ENCODE results near the gene STK32C.
"Not testable (repeated sequence)": the region's sequence is repeated elsewhere in the genome, so short reads cannot be mapped to it uniquely, and the experiment has no call there.

STK32C gene

DNA sequence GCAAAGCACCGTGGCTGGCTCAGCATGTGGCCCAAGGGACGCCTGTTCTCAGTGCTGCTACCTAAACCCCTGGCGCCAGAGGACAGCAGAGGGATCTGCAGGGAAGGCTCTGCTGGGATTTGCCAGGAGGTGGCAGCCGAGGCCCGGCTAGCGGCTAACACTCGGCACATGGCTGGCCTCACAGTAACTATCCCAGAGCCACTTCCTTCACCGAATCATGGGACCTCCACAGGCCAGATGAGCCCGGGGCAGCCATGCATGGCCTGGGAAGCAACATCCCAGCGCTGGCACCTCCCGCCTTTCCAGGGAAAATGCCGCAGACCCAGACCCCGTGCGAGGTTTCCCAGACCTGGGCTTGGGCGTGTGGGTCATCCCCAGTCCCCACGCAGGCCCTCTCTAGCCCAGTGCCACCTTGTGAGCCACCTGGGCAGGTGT is 84.6 kb downstream of the STK32C start:
- H3K4me3 ChIP-seq (ENCODE audit: low read depth, low read length): no peak overlapping the region
- TF ChIP-seq, protein P1, sequence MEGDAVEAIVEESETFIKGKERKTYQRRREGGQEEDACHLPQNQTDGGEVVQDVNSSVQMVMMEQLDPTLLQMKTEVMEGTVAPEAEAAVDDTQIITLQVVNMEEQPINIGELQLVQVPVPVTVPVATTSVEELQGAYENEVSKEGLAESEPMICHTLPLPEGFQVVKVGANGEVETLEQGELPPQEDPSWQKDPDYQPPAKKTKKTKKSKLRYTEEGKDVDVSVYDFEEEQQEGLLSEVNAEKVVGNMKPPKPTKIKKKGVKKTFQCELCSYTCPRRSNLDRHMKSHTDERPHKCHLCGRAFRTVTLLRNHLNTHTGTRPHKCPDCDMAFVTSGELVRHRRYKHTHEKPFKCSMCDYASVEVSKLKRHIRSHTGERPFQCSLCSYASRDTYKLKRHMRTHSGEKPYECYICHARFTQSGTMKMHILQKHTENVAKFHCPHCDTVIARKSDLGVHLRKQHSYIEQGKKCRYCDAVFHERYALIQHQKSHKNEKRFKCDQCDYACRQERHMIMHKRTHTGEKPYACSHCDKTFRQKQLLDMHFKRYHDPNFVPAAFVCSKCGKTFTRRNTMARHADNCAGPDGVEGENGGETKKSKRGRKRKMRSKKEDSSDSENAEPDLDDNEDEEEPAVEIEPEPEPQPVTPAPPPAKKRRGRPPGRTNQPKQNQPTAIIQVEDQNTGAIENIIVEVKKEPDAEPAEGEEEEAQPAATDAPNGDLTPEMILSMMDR (IDR thresholded peaks at IDR 0.05; ENCODE audit: insufficient read depth, low read depth, low read length, missing control alignments): peak; percentile 85
- peak; percentile 76 for DNase-seq (ENCODE audit: low read depth)

DNA sequence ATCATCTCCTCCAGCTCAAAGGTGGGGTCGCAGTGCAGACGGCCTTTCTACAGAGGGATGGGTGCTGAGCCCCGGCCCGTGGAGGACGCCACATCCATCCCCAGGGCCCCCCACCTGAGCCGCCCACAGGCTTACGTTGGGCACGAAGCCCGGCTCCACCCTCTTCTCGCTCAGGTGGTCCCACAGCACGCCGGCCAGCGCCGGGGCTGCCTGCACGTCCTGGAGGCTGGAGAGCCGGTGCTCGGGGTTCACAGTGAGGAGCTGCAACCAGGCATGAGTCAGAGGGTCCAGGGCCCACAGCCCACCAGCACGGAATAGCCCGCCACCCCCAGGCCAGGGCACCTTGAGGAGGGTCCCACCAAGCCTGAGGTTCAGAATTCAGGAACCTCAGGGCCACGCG is 85.0 kb downstream of the STK32C start:
- no peak for DNase-seq (ENCODE audit: low read depth)
- TF ChIP-seq, protein P1 (IDR thresholded peaks at IDR 0.05; ENCODE audit: insufficient read depth, low read depth, low read length, missing control alignments): no peak
- H3K4me3 ChIP-seq (ENCODE audit: low read depth, low read length): no peak overlapping the region

- H3K4me3 ChIP-seq (ENCODE audit: low read depth, low read length); DNase-seq (ENCODE audit: low read depth): not testable (repeated sequence)
Measured at GRCh38 chr10:132220996-132221395, 86.8 kb downstream of the STK32C start.

DNA sequence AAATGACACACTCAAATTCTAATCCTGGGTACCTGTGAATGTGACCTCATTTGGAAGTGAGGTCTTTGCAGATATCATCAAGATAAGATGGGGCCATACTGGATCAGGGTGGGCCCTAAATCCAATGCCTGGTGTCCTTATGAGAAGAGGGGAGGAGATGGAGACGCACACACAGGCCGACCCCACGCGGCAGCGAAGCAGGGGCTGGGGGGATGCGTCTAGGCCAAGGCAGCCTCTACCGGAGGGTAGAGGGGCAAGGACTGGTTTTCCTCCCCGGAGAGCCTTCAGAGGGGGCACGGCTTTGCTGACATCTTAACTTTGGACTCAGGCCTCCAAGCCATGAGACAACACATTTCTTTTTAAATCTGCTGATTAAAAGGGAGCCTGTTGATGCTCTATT is 87.7 kb downstream of the STK32C start:
- no peak overlapping the region for H3K4me3 ChIP-seq (ENCODE audit: low read depth, low read length)
- DNase-seq (ENCODE audit: low read depth): no peak
- TF ChIP-seq, protein P1 (IDR thresholded peaks at IDR 0.05; ENCODE audit: insufficient read depth, low read depth, low read length, missing control alignments): no peak

DNA sequence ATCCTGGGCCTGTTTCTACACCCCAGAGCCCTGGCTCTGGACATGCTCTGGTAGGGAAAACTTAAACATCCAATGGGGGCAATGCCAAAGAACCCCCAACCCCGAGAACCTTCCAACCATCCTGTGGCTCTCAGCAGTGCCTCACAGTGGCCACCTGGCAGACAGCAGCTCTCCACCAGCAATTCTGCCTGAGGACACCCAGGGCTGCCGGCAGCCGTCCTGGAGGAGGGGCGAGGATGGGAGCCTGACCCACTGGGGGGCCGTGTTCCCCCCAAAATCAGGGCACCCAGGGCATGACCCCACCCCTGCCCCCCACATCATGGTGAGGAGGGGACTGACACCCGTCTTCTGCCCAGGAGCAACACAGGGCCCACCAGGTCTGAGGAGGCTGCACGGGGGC is 88.3 kb downstream of the STK32C start:
- DNase-seq (ENCODE audit: low read depth): no peak
- TF ChIP-seq, protein P1 (IDR thresholded peaks at IDR 0.05; ENCODE audit: insufficient read depth, low read depth, low read length, missing control alignments): peak; percentile 7
- no peak overlapping the region for H3K4me3 ChIP-seq (ENCODE audit: low read depth, low read length)

- DNase-seq (ENCODE audit: low read depth); H3K4me3 ChIP-seq (ENCODE audit: low read depth, low read length): not testable (repeated sequence)
Measured at GRCh38 chr10:132216441-132216840, 91.3 kb downstream of the STK32C start.

DNA sequence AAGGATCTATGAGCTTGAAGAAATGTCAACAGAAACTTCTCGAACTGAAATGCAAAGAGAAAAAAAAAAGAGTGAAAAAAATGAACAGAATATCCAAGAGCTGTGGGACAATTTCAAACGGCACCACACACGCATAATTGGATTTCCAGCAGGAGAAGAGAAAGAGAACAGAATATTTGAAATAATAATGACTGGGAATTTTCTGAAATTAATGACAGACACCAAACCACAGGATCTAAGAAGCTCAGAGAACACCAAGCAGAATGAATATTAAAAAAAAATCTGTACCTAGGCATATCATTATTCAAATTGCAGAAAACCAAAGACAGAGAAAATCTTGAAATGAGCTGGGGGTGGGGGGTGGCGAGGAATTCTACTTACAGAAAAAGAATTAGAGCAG is 93.8 kb downstream of the STK32C start:
- DNase-seq (ENCODE audit: low read depth): no peak
- no peak overlapping the region for H3K4me3 ChIP-seq (ENCODE audit: low read depth, low read length)
- TF ChIP-seq, protein P1 (IDR thresholded peaks at IDR 0.05; ENCODE audit: insufficient read depth, low read depth, low read length, missing control alignments): no peak

DNA sequence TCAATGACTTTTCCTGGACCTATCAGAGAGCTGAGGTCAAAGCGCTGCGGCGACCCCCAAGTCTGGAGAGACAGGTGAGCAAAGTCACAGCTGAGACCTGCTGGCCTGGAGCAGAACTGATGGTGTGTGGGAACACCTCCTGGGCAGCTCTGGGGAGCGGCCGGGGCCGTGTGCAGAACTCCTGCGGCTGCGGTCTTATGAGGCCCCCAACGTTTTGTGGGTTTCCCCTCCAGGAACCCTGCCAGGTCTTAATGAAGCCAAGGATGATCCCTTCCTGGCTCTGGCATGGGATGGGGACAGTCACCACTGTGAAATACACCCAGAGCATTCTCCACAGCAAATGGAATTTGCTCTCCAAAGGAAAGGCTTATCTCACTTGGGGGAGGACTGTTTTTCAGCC is 94.9 kb downstream of the STK32C start:
- DNase-seq (ENCODE audit: low read depth): no peak
- TF ChIP-seq, protein P1 (IDR thresholded peaks at IDR 0.05; ENCODE audit: insufficient read depth, low read depth, low read length, missing control alignments): no peak
- no peak overlapping the region for H3K4me3 ChIP-seq (ENCODE audit: low read depth, low read length)

Measured in GM12865 (cell line).